Keratinocyte (primary cell): ENCODE data around the gene HACE1. TPM values are rescaled to one million over a fixed set of nuclear protein-coding genes. Genes with fewer than 3 reads are reported as not detected.

Experiments used
- DNase-seq: peaks from one replicate; pipeline ENCODE4 v3.0.0-alpha.2; 2011; ENCODE audit warnings: low read depth, missing footprints, low spot score
- FAIRE-seq: peaks from 2 replicates; lab custom pipeline; 2011; peaks lifted over from hg19 to GRCh38; lab: Jason Lieb, UNC
- H2AFZ ChIP-seq: 2 replicates; pipeline ENCODE4 v1.6.0; 2012; ENCODE audit warnings: low read length, control low read depth, inconsistent platforms; ENCODE audit not compliant: control insufficient read depth
- H3K27ac ChIP-seq: 2 replicates; pipeline ENCODE4 v1.5.1; 2011; ENCODE audit warnings: low read length; ENCODE audit not compliant: control insufficient read depth, insufficient read depth
- H3K27me3 ChIP-seq: 3 replicates; pipeline ENCODE4 v1.6.0; 2011; ENCODE audit warnings: low read length; ENCODE audit not compliant: control insufficient read depth, insufficient read depth; ENCODE audit errors: extremely low read depth
- H3K36me3 ChIP-seq, 2 experiments: 2 replicates in 1 of 2; 3 replicates in 1 of 2; pipeline ENCODE4 v1.5.1; 2011; ENCODE audit warnings: low read length in 2 of 2, mild to moderate bottlenecking in 1 of 2; ENCODE audit not compliant: control insufficient read depth in 2 of 2, insufficient read depth in 2 of 2; ENCODE audit errors: extremely low read depth in 1 of 2
- H3K4me1 ChIP-seq: 3 replicates; pipeline ENCODE4 v1.5.1; 2011; ENCODE audit warnings: low read length; ENCODE audit not compliant: control insufficient read depth, insufficient read depth; ENCODE audit errors: extremely low read depth
- H3K4me2 ChIP-seq: 3 replicates; pipeline ENCODE4 v1.6.0; 2011; ENCODE audit warnings: low read depth, low read length; ENCODE audit not compliant: control insufficient read depth, insufficient read depth; ENCODE audit errors: extremely low read depth
- H3K4me3 ChIP-seq, 3 experiments: fragments of 200-600 bp in 1 of 3; sonication (generic) in 1 of 3; 2 replicates in 2 of 3; 3 replicates in 1 of 3; pipeline ENCODE4 v1.5.1; 2011 to 2016; ENCODE audit warnings: low read length in 3 of 3, mild to moderate bottlenecking in 3 of 3, control low read depth in 2 of 3, inconsistent platforms in 1 of 3, low read depth in 1 of 3, mixed read lengths in 1 of 3, mixed run types in 1 of 3, moderate library complexity in 1 of 3; ENCODE audit not compliant: control insufficient read depth in 2 of 3, insufficient read depth in 2 of 3; ENCODE audit errors: extremely low read depth in 1 of 3
- H3K79me2 ChIP-seq: 2 replicates; pipeline ENCODE4 v1.6.0; 2012; ENCODE audit warnings: low read length; ENCODE audit not compliant: control insufficient read depth, insufficient read depth
- H3K9ac ChIP-seq: 3 replicates; pipeline ENCODE4 v1.6.0; 2011; ENCODE audit warnings: low read length; ENCODE audit not compliant: control insufficient read depth, insufficient read depth; ENCODE audit errors: extremely low read depth
- H3K9me1 ChIP-seq: 3 replicates; pipeline ENCODE4 v1.6.0; 2011; ENCODE audit warnings: low read length; ENCODE audit not compliant: control insufficient read depth, insufficient read depth; ENCODE audit errors: extremely low read depth
- H3K9me3 ChIP-seq: 2 replicates; pipeline ENCODE4 v1.5.1; 2012; ENCODE audit warnings: low read depth, low read length; ENCODE audit not compliant: control insufficient read depth
- H4K20me1 ChIP-seq: 3 replicates; pipeline ENCODE4 v1.6.0; 2011; ENCODE audit warnings: low read length; ENCODE audit not compliant: control insufficient read depth, insufficient read depth; ENCODE audit errors: extremely low read depth
- CTCF ChIP-seq, 3 experiments: IDR thresholded peaks in 1 of 3; conservative IDR thresholded peaks in 1 of 3; optimal IDR thresholded peaks in 1 of 3; 2 replicates in 2 of 3; 3 replicates in 1 of 3; pipeline versions ENCODE3 to v1.5.1; 2011; ENCODE audit warnings: low read length in 3 of 3, mild to moderate bottlenecking in 3 of 3, moderate library complexity in 2 of 3, control low read depth in 1 of 3, inconsistent platforms in 1 of 3; ENCODE audit not compliant: insufficient read depth in 2 of 3; ENCODE audit errors: extremely low read depth in 1 of 3
- EZH2 ChIP-seq: IDR thresholded peaks from one replicate; pipeline ENCODE4 v1.6.1; 2012; ENCODE audit warnings: inconsistent platforms, mild to moderate bottlenecking, low read length, moderate library complexity
- dilution Hi-C: fragments of 300-500 bp; cut with MboI; formaldehyde crosslinking; loops from one replicate; pipeline ENCODE4 v1.7.0; 2020; ENCODE audit warnings: low sequenced_read_pairs; ENCODE audit not compliant: extremely low pct_ligation_motif_present
- polyA plus RNA-seq, 5 experiments: library from polyadenylated mRNA; depleted of rRNA in 3 of 5; stranded (reverse) in 3 of 5; stranded (forward) in 1 of 5; unstranded in 1 of 5; fragments of >200 nt; gene quantifications; 1 replicate in 1 of 5; 2 replicates in 3 of 5; 3 replicates in 1 of 5; pipeline versions ENCODE4 v1.2.1 to v1.2.3, GENCODE V29; 2011 to 2012; ENCODE audit warnings: missing spikeins in 2 of 5, low read depth in 1 of 5, low replicate concordance in 1 of 5

The HACE1 gene
- polyA plus RNA-seq, 1 donor (not counting 4 experiments of a cell fraction or from before 2014, with no cell fraction given), result 7.4 TPM

GRCh38 chr6:104718672-104719071 is 141.0 kb downstream of the HACE1 start:
- Histone ChIP-seq H3K27me3 (no peaks in the 10 kb centered on the region), H3K9ac (no peak overlapping the region), H3K4me2 (no peak overlapping the region), H3K79me2 (no peaks in the 10 kb centered on the region), H3K36me3 (no peaks in the 10 kb centered on the region), H3K9me1 (no peaks in the 10 kb centered on the region), H2AFZ (no peak overlapping the region), H3K4me3 (no peak overlapping the region), H3K4me1 (peaks cover 2% of the 10 kb centered on the region), H3K9me3 (no peaks in the 10 kb centered on the region), H3K27ac (no peak overlapping the region), H4K20me1 (no peaks in the 10 kb centered on the region)
- no peak for DNase-seq
- TF ChIP-seq CTCF (optimal IDR thresholded peaks at IDR 0.05 in 1 of 3, IDR thresholded peaks at IDR 0.05 in 1 of 3, conservative IDR thresholded peaks at IDR 0.05 in 1 of 3; ENCODE audit: extremely low read depth in 1 of 3, insufficient read depth in 2 of 3, low read length in 3 of 3) (no peak), EZH2 (no peak)
- FAIRE-seq, result no peak
- dilution Hi-C loops, result no loop called here

GRCh38 chr6:104716858-104717257 is 142.9 kb downstream of the HACE1 start:
- H3K4me3 ChIP-seq, result no peak overlapping the region
- H3K79me2 ChIP-seq, result no peaks in the 10 kb centered on the region
- TF ChIP-seq CTCF (optimal IDR thresholded peaks at IDR 0.05 in 1 of 3, IDR thresholded peaks at IDR 0.05 in 1 of 3, conservative IDR thresholded peaks at IDR 0.05 in 1 of 3; ENCODE audit: extremely low read depth in 1 of 3, insufficient read depth in 2 of 3, low read length in 3 of 3), result no peak
- no peak for TF ChIP-seq EZH2
- H3K4me1 ChIP-seq, result peaks cover 2% of the 10 kb centered on the region
- no peaks in the 10 kb centered on the region for H3K9me1 ChIP-seq
- FAIRE-seq (no peak), DNase-seq (no peak)
- H2AFZ ChIP-seq, result no peak overlapping the region
- H3K27me3 ChIP-seq, result no peaks in the 10 kb centered on the region
- dilution Hi-C loops, result no loop called here
- H3K27ac ChIP-seq, result no peak overlapping the region
- no peak overlapping the region for H3K9ac ChIP-seq
- no peaks in the 10 kb centered on the region for H3K9me3 ChIP-seq
- no peak overlapping the region for H3K4me2 ChIP-seq
- H4K20me1 ChIP-seq, result no peaks in the 10 kb centered on the region
- H3K36me3 ChIP-seq, result no peaks in the 10 kb centered on the region
